GM18909 (cell line): ENCODE data around the gene CSNK1D.
"Not testable (repeated sequence)": the region's sequence is repeated elsewhere in the genome, so short reads cannot be mapped to it uniquely, and the experiment has no call there.

Experiments
- ATAC-seq: cut with Tn5 transposase; IDR thresholded peaks from one replicate; pipeline ENCODE4 v1.9.1; 2021; ENCODE audit warnings: mild to moderate bottlenecking; ENCODE audit not compliant: unreplicated experiment, poor library complexity

Gene CSNK1D

GRCh38 chr17:82217530-82218204 is 55.8 kb downstream of the CSNK1D start:
- no peak for ATAC-seq

GRCh38 chr17:82217120-82217529 is 56.4 kb downstream of the CSNK1D start:
- no peak for ATAC-seq

GRCh38 chr17:82216301-82217119 is 57.0 kb downstream of the CSNK1D start:
- ATAC-seq: peak; percentile 35

- no peak for ATAC-seq
These were observed 57.6 kb downstream of the CSNK1D start for GRCh38 chr17:82215972-82216300.

- no peak for ATAC-seq
These were observed 58.2 kb downstream of the CSNK1D start for GRCh38 chr17:82215095-82215971.

GRCh38 chr17:82214012-82214628 is 59.4 kb downstream of the CSNK1D start:
- ATAC-seq: no peak

GRCh38 chr17:82213251-82214011 is 60.1 kb downstream of the CSNK1D start:
- ATAC-seq: peak; percentile 8

- peak; percentile 71 for ATAC-seq
These were observed 60.9 kb downstream of the CSNK1D start, which contains the start of gene CCDC57 for GRCh38 chr17:82212331-82213250. TSS of gene CCDC57 (minus strand) at chr17:82212842. CDS start at chr17:82201944, 10,898 bp downstream.

GRCh38 chr17:82210655-82211054 is 62.8 kb downstream of the CSNK1D start:
- ATAC-seq: not testable (repeated sequence)

GRCh38 chr17:82205720-82206508 is 67.6 kb downstream of the CSNK1D start:
- no peak for ATAC-seq

GRCh38 chr17:82204831-82205719 is 68.4 kb downstream of the CSNK1D start:
- no peak for ATAC-seq

GRCh38 chr17:82203920-82204319 is 69.6 kb downstream of the CSNK1D start:
- ATAC-seq: no peak

- ATAC-seq: no peak
These were observed 70.5 kb downstream of the CSNK1D start for GRCh38 chr17:82202981-82203380.

- no peak for ATAC-seq
These were observed 72.0 kb downstream of the CSNK1D start for GRCh38 chr17:82201498-82201910.

- no peak for ATAC-seq
These were observed 72.6 kb downstream of the CSNK1D start for GRCh38 chr17:82200743-82201497.

GRCh38 chr17:82200135-82200534 is 73.4 kb downstream of the CSNK1D start:
- no peak for ATAC-seq
